GM20000 (cell line): ENCODE results near the gene TES.

Source experiments
- DNase-seq: peaks from one replicate; pipeline ENCODE4 v3.0.0; 2012; ENCODE audit warnings: low spot score
- TF ChIP-seq, protein P1 (sequence below): IDR thresholded peaks from 2 replicates; pipeline ENCODE4 v1.5.1; 2012; ENCODE audit warnings: mild to moderate bottlenecking, control low read depth; ENCODE audit errors: extremely low read depth, missing control alignments

The TES gene

DNA sequence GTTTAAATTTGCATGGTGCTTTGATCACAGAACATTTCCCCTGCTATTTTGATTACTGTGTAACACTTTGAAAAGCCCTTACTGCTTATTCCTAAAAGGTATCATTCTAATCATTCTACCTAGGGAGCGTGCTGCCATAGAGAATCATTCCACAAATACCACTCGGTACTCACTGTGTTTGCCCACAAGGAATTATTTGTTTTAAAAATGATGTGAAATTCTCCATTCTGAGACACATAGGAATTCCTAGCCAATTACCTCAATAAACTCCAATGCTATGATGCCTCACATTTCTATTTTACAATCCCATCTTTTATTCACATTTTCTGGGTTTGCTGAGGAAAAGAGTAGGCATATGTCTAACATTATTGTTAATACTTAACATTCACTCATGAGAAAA is 16.2 kb upstream of the TES start:
- TF ChIP-seq, protein P1, sequence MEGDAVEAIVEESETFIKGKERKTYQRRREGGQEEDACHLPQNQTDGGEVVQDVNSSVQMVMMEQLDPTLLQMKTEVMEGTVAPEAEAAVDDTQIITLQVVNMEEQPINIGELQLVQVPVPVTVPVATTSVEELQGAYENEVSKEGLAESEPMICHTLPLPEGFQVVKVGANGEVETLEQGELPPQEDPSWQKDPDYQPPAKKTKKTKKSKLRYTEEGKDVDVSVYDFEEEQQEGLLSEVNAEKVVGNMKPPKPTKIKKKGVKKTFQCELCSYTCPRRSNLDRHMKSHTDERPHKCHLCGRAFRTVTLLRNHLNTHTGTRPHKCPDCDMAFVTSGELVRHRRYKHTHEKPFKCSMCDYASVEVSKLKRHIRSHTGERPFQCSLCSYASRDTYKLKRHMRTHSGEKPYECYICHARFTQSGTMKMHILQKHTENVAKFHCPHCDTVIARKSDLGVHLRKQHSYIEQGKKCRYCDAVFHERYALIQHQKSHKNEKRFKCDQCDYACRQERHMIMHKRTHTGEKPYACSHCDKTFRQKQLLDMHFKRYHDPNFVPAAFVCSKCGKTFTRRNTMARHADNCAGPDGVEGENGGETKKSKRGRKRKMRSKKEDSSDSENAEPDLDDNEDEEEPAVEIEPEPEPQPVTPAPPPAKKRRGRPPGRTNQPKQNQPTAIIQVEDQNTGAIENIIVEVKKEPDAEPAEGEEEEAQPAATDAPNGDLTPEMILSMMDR: no peak
- no peak for DNase-seq

DNA sequence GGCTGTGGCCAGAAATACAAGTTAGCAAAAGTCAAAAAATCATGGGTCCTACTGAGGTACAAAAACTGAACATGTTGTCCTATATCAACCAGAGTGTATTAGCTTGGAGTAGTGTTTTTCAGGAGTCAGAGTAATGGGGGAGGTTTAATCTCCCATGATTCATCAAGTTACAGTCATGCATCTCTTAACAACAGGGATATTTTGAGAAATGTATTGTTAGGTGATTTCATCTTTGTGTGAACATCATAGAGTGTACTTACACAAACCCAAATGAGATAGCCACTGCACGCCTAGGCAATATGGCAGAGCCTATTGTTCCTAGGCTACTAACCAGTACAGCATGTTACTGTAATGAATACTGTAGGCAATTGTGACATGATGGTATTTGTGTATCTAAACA is 14.9 kb upstream of the TES start:
- TF ChIP-seq, protein P1: no peak
- no peak for DNase-seq

DNA sequence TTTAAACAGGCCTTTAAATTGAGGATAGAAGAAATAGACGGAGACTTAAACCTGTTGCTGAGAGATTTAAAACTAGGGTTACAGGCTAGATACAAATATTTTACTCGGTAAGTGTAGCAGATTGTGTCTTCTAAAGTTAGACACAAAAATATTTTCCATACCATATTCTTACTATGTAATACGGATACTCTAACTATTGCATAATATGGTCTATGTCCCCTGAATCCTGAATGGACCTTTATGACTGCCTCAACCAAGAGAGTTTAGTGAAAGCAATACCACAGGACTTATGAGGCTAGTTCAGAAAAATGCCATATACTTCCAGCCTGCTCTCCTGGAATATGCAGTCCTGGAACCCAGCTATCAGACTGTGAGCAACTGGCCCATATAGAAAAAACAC is 13.4 kb upstream of the TES start:
- DNase-seq: no peak
- TF ChIP-seq, protein P1: no peak

DNA sequence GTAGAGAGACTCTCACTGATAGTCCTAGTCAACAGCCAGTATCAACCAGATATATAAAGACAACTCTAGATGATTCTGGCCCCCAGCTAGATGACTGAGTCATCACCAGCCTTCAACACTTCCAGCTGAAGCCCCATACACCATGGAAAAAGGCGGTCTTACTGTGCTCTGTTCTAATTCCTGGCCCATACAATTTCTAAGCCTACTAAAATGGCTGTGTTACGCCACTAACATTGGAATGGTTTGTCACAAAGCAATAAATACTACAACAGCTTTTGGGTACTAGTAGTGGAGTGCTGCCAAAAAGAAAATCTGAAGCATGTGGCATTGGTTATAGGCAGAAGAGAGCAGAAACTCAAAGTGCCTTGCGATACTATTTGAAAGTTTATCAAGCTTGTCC is 13.0 kb upstream of the TES start:
- no peak for DNase-seq
- TF ChIP-seq, protein P1: no peak

DNA sequence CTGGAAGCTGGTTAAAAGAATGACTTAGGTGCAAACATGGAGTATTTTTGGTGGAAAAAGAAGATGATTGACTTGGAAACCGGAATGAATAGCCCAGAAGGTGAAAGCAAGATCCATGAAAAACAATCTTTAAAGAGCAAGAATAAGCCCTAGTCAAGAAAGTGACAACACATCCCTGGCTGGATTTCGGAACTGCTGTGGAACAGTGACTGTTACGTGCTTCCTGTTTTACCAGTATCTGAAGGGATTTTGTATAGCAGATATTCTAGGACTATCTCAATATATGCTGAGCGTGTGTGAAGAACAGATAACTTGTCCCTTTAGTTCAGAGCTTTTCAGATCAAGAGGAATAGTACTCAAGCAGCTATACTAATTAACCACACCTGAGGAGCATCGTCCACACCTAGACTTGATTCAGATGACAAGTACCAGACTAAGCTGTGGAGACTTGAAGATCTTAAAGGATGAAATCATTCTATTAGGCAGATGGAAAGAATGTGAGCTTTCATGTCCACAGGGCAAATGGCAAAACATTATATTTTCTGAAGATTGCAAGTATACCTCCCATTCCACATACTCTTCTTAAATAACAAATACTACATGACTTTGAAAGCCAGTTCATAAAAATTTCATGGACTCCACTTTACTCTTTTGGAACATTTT is 11.5 kb upstream of the TES start:
- TF ChIP-seq, protein P1: no peak
- no peak for DNase-seq

DNA sequence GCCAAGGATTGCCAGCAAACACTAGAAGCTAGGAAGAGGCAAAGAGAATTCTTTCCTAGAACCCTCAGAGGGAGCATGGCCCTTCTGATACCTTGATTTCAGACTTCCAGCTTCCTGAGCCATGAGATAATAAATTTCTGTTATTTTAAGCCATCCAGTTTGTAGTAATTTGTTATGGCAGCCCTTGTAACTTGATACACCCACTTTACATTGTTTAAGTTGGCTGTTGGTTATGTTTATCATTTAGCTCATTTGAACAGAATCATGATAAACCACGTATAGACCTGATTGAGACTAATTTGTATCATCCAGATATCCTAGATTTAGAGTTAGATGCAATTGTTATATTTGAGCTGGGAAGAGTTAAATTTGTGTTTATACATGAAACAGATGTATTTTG is 9.4 kb upstream of the TES start:
- DNase-seq: no peak
- TF ChIP-seq, protein P1: no peak

DNA sequence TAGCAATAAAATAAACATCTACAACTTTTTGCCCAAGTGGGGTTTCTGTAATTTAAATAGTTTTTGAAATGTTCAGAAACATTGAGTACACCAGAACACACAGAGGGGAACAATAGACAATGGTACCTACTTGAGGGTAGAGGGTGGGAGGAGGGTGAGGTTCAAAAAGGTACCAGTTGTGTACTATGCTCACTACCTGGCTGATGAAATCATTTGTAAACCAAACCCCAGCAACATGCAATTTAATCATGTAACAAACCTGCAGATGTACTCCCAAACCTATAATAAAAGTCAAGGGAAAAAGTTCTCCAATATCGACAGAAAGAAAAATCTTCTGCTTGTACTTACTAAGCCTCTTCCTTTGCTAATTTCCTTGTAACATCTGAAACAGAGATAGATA is 4.2 kb upstream of the TES start:
- TF ChIP-seq, protein P1: no peak
- DNase-seq: no peak
